ENCODE results near the gene SPECC1.

SPECC1 gene

GRCh38 chr17:20273741-20274500 is 264.8 kb downstream of the SPECC1 start:
- H3K79me2 ChIP-seq (ENCODE audit: control insufficient read depth, insufficient read depth, low read length, unreplicated experiment): no peaks in the 10 kb centered on the region
- H3K36me3 ChIP-seq (ENCODE audit: insufficient read depth, low read length): no peaks in the 10 kb centered on the region
- H3K4me3 ChIP-seq (ENCODE audit: low read depth, low read length): no peak overlapping the region
- peaks cover 4% of the 10 kb centered on the region for H3K4me1 ChIP-seq (ENCODE audit: control insufficient read depth, insufficient read depth, low read length, unreplicated experiment)
- no peaks in the 10 kb centered on the region for H3K27me3 ChIP-seq (ENCODE audit: insufficient read depth, low read length)
- no peak overlapping the region for H3K27ac ChIP-seq (ENCODE audit: low read depth, low read length)
- no peak overlapping the region for H2AFZ ChIP-seq (ENCODE audit: low read length, unreplicated experiment)

DNA sequence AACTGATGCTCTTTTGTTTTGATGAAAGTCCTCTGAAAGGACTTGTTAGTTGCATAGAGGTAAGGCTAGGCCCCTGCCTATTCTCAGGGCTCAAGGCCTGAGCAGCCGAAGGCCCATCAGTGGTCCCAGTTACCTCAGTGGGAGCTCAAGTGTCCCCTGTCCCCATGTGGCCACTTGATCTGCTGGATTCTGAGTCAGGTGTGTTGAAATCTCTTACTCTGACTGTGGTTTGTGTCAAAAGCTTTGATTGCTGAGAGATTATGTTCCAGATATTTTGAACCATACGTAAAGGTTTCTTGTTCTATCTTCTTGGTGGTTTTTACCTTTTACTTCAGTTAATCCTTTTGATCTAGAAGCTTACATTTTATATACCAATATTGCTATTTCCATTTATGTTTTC is 266.5 kb downstream of the SPECC1 start:
- Histone ChIP-seq H3K27me3 (ENCODE audit: insufficient read depth, low read length) (no peaks in the 10 kb centered on the region), H3K79me2 (ENCODE audit: control insufficient read depth, insufficient read depth, low read length, unreplicated experiment) (no peaks in the 10 kb centered on the region), H3K36me3 (ENCODE audit: insufficient read depth, low read length) (no peaks in the 10 kb centered on the region), H2AFZ (ENCODE audit: low read length, unreplicated experiment) (no peak overlapping the region), H3K27ac (ENCODE audit: low read depth, low read length) (no peak overlapping the region), H3K4me1 (ENCODE audit: control insufficient read depth, insufficient read depth, low read length, unreplicated experiment) (peaks cover 6% of the 10 kb centered on the region), H3K4me3 (ENCODE audit: low read depth, low read length) (no peak overlapping the region)

DNA sequence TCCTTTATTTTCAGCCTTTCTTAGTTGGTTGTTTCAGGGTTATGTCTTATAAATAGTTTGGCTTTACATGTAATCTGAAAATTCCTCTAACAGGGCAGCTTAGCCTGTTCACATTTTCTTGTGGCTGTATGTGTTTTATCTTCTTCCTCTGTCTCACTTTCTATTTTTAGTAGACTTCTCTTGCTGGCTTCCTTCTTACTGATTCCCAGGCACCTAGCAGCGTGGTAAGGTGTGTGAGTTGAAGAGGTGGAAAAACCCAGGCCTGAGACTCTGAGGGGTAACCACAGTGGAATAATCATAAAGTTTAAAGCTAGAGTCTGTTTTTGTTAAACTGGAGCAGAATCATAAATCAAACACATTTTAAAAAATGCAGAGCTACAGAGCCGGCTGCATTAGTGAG is 267.3 kb downstream of the SPECC1 start:
- H3K4me3 ChIP-seq (ENCODE audit: low read depth, low read length): no peak overlapping the region
- no peaks in the 10 kb centered on the region for H3K36me3 ChIP-seq (ENCODE audit: insufficient read depth, low read length)
- H2AFZ ChIP-seq (ENCODE audit: low read length, unreplicated experiment): no peak overlapping the region
- no peak overlapping the region for H3K27ac ChIP-seq (ENCODE audit: low read depth, low read length)
- no peaks in the 10 kb centered on the region for H3K27me3 ChIP-seq (ENCODE audit: insufficient read depth, low read length)
- peaks cover 6% of the 10 kb centered on the region for H3K4me1 ChIP-seq (ENCODE audit: control insufficient read depth, insufficient read depth, low read length, unreplicated experiment)
- no peaks in the 10 kb centered on the region for H3K79me2 ChIP-seq (ENCODE audit: control insufficient read depth, insufficient read depth, low read length, unreplicated experiment)

DNA sequence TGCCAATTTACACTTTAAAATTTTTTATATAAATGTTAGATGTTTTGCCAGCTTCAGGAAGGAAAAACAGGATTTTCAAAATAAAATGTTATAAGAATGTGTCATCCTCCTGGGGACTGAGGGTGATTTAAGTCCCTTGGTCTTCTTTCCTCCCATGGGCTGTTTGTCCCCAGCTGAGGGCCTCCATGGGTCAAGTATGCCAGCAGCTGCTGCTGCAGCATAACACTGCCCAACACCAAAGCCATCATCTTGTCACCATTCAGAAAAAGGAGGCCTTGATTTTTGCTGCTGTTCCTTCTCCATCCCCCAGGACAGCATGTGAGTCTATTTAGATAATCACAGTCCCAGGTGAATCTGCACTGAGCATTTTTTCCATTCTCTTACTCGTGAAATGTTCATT is 269.6 kb downstream of the SPECC1 start:
- no peaks in the 10 kb centered on the region for H3K27me3 ChIP-seq (ENCODE audit: insufficient read depth, low read length)
- no peaks in the 10 kb centered on the region for H3K79me2 ChIP-seq (ENCODE audit: control insufficient read depth, insufficient read depth, low read length, unreplicated experiment)
- no peak overlapping the region for H3K27ac ChIP-seq (ENCODE audit: low read depth, low read length)
- no peak overlapping the region for H3K4me3 ChIP-seq (ENCODE audit: low read depth, low read length)
- no peak overlapping the region for H2AFZ ChIP-seq (ENCODE audit: low read length, unreplicated experiment)
- H3K36me3 ChIP-seq (ENCODE audit: insufficient read depth, low read length): no peaks in the 10 kb centered on the region
- peaks cover 6% of the 10 kb centered on the region for H3K4me1 ChIP-seq (ENCODE audit: control insufficient read depth, insufficient read depth, low read length, unreplicated experiment)

DNA sequence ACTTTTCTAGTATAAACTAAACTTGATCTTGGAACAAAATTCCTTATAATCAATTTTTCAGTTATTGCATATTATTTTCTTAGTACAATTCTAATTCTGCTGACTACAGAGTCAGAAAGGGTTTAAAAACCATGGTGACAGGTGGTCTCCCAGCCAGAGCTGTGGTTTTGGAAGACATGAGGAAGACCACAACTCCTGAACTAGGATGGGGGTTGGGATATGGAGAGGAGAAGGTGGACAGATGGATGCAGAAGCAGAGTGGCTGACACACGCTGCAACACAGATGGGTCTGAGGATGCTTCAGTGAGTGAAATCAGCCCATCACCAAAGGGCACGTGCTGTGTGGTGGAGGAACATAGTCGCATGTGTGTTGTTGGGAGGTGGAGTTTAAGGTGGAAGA is 270.5 kb downstream of the SPECC1 start:
- Histone ChIP-seq H3K4me3 (ENCODE audit: low read depth, low read length) (no peak overlapping the region), H3K79me2 (ENCODE audit: control insufficient read depth, insufficient read depth, low read length, unreplicated experiment) (no peaks in the 10 kb centered on the region), H3K36me3 (ENCODE audit: insufficient read depth, low read length) (no peaks in the 10 kb centered on the region), H3K27ac (ENCODE audit: low read depth, low read length) (no peak overlapping the region), H3K4me1 (ENCODE audit: control insufficient read depth, insufficient read depth, low read length, unreplicated experiment) (peaks cover 6% of the 10 kb centered on the region), H3K27me3 (ENCODE audit: insufficient read depth, low read length) (no peaks in the 10 kb centered on the region), H2AFZ (ENCODE audit: low read length, unreplicated experiment) (no peak overlapping the region)

DNA sequence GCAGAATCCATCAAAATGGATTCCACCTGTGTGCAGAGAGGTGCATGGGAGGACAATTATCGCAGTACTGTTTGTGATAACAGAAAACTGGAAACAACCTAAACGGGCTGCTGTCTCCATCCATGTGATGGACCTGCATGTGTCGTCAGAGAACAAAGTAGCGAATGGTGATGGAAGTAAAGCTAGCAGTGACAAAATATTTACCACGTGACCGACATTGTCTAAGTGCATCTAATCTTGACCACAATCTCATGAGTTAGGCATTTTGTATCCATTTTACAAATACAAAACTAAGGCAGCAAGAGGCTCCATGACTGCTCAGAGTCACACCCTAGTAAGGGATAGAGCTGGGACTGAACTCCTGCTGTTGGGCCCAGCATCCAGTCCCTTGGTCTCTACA is 270.9 kb downstream of the SPECC1 start:
- Histone ChIP-seq H3K4me3 (ENCODE audit: low read depth, low read length) (no peak overlapping the region), H3K79me2 (ENCODE audit: control insufficient read depth, insufficient read depth, low read length, unreplicated experiment) (no peaks in the 10 kb centered on the region), H3K27ac (ENCODE audit: low read depth, low read length) (no peak overlapping the region), H3K27me3 (ENCODE audit: insufficient read depth, low read length) (no peaks in the 10 kb centered on the region), H3K4me1 (ENCODE audit: control insufficient read depth, insufficient read depth, low read length, unreplicated experiment) (peaks cover 6% of the 10 kb centered on the region), H2AFZ (ENCODE audit: low read length, unreplicated experiment) (no peak overlapping the region), H3K36me3 (ENCODE audit: insufficient read depth, low read length) (no peaks in the 10 kb centered on the region)

DNA sequence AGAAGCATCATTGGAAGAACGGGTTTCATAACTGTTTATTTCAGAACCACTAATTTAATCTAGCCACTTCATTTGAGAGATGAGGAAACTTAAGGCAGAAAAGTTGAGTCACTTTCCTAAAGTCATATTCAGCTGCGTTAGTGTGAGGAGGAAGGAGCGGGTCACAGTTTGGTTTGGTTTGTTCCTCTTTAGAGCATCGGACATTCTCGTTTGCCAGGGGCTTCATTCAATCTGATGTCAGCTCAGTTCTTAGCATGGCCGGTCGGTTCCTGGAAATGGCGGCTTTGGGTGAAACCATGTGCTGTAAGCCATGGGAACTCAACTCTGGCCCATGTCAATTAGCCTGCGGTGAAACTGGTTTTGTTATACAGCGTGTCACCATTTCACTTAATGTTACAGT is 271.7 kb downstream of the SPECC1 start:
- no peaks in the 10 kb centered on the region for H3K27me3 ChIP-seq (ENCODE audit: insufficient read depth, low read length)
- peaks cover 6% of the 10 kb centered on the region for H3K4me1 ChIP-seq (ENCODE audit: control insufficient read depth, insufficient read depth, low read length, unreplicated experiment)
- H3K27ac ChIP-seq (ENCODE audit: low read depth, low read length): no peak overlapping the region
- H3K79me2 ChIP-seq (ENCODE audit: control insufficient read depth, insufficient read depth, low read length, unreplicated experiment): no peaks in the 10 kb centered on the region
- no peak overlapping the region for H2AFZ ChIP-seq (ENCODE audit: low read length, unreplicated experiment)
- H3K4me3 ChIP-seq (ENCODE audit: low read depth, low read length): no peak overlapping the region
- H3K36me3 ChIP-seq (ENCODE audit: insufficient read depth, low read length): no peaks in the 10 kb centered on the region

GRCh38 chr17:20281860-20282259 is 272.7 kb downstream of the SPECC1 start:
- Histone ChIP-seq H3K36me3 (ENCODE audit: insufficient read depth, low read length) (no peaks in the 10 kb centered on the region), H3K27ac (ENCODE audit: low read depth, low read length) (no peak overlapping the region)

GRCh38 chr17:20282526-20283308 is 273.6 kb downstream of the SPECC1 start:
- no peaks in the 10 kb centered on the region for H3K79me2 ChIP-seq (ENCODE audit: control insufficient read depth, insufficient read depth, low read length, unreplicated experiment)
- H2AFZ ChIP-seq (ENCODE audit: low read length, unreplicated experiment): no peak overlapping the region
- peaks cover 6% of the 10 kb centered on the region for H3K4me1 ChIP-seq (ENCODE audit: control insufficient read depth, insufficient read depth, low read length, unreplicated experiment)
- no peaks in the 10 kb centered on the region for H3K27me3 ChIP-seq (ENCODE audit: insufficient read depth, low read length)
- H3K27ac ChIP-seq (ENCODE audit: low read depth, low read length): no peak overlapping the region
- H3K36me3 ChIP-seq (ENCODE audit: insufficient read depth, low read length): no peaks in the 10 kb centered on the region
- no peak overlapping the region for H3K4me3 ChIP-seq (ENCODE audit: low read depth, low read length)

More at GRCh38 chr17:20281860-20282259, 272.7 kb downstream of the SPECC1 start:
- H3K4me1 ChIP-seq (ENCODE audit: control insufficient read depth, insufficient read depth, low read length, unreplicated experiment): peaks cover 6% of the 10 kb centered on the region
- no peak overlapping the region for H2AFZ ChIP-seq (ENCODE audit: low read length, unreplicated experiment)
- no peaks in the 10 kb centered on the region for H3K27me3 ChIP-seq (ENCODE audit: insufficient read depth, low read length)
- no peaks in the 10 kb centered on the region for H3K79me2 ChIP-seq (ENCODE audit: control insufficient read depth, insufficient read depth, low read length, unreplicated experiment)
- no peak overlapping the region for H3K4me3 ChIP-seq (ENCODE audit: low read depth, low read length)

DNA sequence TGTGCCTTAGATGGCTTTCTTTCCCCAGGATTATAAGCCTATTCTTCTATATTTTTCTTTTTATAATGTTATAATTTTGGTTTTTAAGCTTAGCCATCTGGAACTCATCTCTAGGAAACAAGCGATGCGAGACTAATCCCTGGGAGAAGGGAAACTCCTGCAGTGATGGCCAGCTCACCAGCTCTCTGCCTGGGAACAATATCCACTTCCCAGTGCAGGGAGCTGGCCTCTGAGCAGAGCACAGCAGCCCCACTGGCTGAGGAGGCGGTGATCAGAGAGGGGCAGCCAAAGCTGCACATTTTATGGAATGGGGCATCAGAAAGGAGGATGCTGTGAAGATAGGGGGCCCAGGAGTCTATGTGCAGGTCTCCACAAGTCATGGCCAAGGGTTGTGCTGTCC is 274.9 kb downstream of the SPECC1 start:
- H3K4me3 ChIP-seq (ENCODE audit: low read depth, low read length): no peak overlapping the region
- no peak overlapping the region for H2AFZ ChIP-seq (ENCODE audit: low read length, unreplicated experiment)
- H3K4me1 ChIP-seq (ENCODE audit: control insufficient read depth, insufficient read depth, low read length, unreplicated experiment): peaks cover under 1% of the 10 kb centered on the region
- H3K27ac ChIP-seq (ENCODE audit: low read depth, low read length): no peak overlapping the region
- no peaks in the 10 kb centered on the region for H3K79me2 ChIP-seq (ENCODE audit: control insufficient read depth, insufficient read depth, low read length, unreplicated experiment)
- no peaks in the 10 kb centered on the region for H3K36me3 ChIP-seq (ENCODE audit: insufficient read depth, low read length)
- H3K27me3 ChIP-seq (ENCODE audit: insufficient read depth, low read length): no peaks in the 10 kb centered on the region

All from ACC112 (cell line).